Upper lobe of left lung (tissue), 6 donors: ENCODE measurements around the gene LRRFIP1. TPM values are rescaled to one million over a fixed set of nuclear protein-coding genes. Genes with fewer than 3 reads are reported as not detected.

ENCODE experiments used
- ATAC-seq, 2 donors: fragments of 200-7000 bp; cut with Tn5 transposase; one replicate each; pipeline ENCODE4 v1.9.1; 2022; ENCODE audit warnings: mild to moderate bottlenecking in 2 of 2, moderate library complexity in 2 of 2; ENCODE audit not compliant: low FRiP score in 2 of 2
- DNase-seq, 2 donors: peaks; one replicate each; pipeline ENCODE4 v3.0.0-alpha.2; 2019 to 2020
- H3K27ac ChIP-seq, 4 donors: fragments of 200-600 bp; sonication (generic); one replicate each; pipeline ENCODE4 v1.5.1; 2016 to 2019
- H3K27me3 ChIP-seq, 4 donors: fragments of 200-600 bp; sonication (generic); one replicate each; pipeline ENCODE4 v1.5.1; 2017 to 2019
- H3K36me3 ChIP-seq, 4 donors: fragments of 200-600 bp; sonication (generic); one replicate each; pipeline ENCODE4 v1.5.1; 2016 to 2019
- H3K4me1 ChIP-seq, 4 donors: fragments of 200-600 bp; sonication (generic); one replicate each; pipeline ENCODE4 v1.5.1; 2018 to 2019
- H3K4me3 ChIP-seq, 4 donors: fragments of 200-600 bp; sonication (generic); one replicate each; pipeline ENCODE4 v1.5.1; 2017 to 2019; ENCODE audit warnings: mild to moderate bottlenecking in 2 of 4, moderate library complexity in 1 of 4
- H3K9me3 ChIP-seq, 4 donors: fragments of 200-600 bp; sonication (generic); one replicate each; pipeline ENCODE4 v1.5.1; 2018 to 2019
- CTCF ChIP-seq, 6 experiments: fragments of 450-650 bp in 4 of 6; fragments of 200-600 bp in 2 of 6; sonication (generic) in 2 of 6; IDR thresholded peaks; one replicate each; pipeline ENCODE4 v1.5.1; 2016 to 2019; ENCODE audit warnings: antibody characterized with exemption in 6 of 6
- EP300 ChIP-seq, 4 donors: sonication (generic); formaldehyde crosslinking; IDR thresholded peaks; one replicate each; pipeline ENCODE4 v1.5.1; 2017; ENCODE audit warnings: antibody characterized with exemption in 4 of 4, control low read depth in 2 of 4
- POLR2A ChIP-seq, 4 donors: fragments of 450-650 bp; IDR thresholded peaks; one replicate each; pipeline ENCODE4 v1.5.1; 2016 to 2017; ENCODE audit warnings: antibody characterized with exemption in 4 of 4, mild to moderate bottlenecking in 2 of 4
- POLR2AphosphoS5 ChIP-seq, 2 donors: sonication (generic); formaldehyde crosslinking; IDR thresholded peaks; one replicate each; pipeline ENCODE4 v1.5.1; 2017; ENCODE audit warnings: antibody characterized with exemption in 2 of 2
- WGBS, 2 donors: methylation state at CpG; one replicate each; pipeline ENCODE4 v1.1.5; 2017 to 2018; 5-methylcytosine and 5-hydroxymethylcytosine counted together
- total RNA-seq, 6 donors: library from RNA; depleted of rRNA in 4 of 6; stranded (reverse); fragments of >200 nt in 4 of 6; gene quantifications; one replicate each; pipeline versions ENCODE4 v1.1.0 to v1.2.1, GENCODE V29; 2016 to 2021
- donor health status: DM: no; HTN: no; CAD: no; lungs with moderate emphysema.
- donor health status: DM: no; HTN: yes; CAD: no; lungs with severe emphysema.

LRRFIP1 gene
- total RNA-seq, 6 donors from 2014 or later: 185 to 291 (median 242) TPM

GRCh38 chr2:237820421-237820820 is 193.0 kb downstream of the LRRFIP1 start:
- Histone ChIP-seq H3K27me3 (no peaks in the 10 kb centered on the region), H3K36me3 (no peaks in the 10 kb centered on the region), H3K4me1 (no peaks in the 10 kb centered on the region), H3K27ac (no peak overlapping the region), H3K9me3 (no peaks in the 10 kb centered on the region), H3K4me3 (no peak overlapping the region)
- 90 to 95% methylated on average over 2 of the region's 2 CpGs for WGBS, 2 donors
- no peak for DNase-seq
- no peak for TF ChIP-seq CTCF (IDR thresholded peaks at IDR 0.05)
- no peak for TF ChIP-seq EP300 (IDR thresholded peaks at IDR 0.05)
- TF ChIP-seq POLR2A (IDR thresholded peaks at IDR 0.05): no peak
- TF ChIP-seq POLR2AphosphoS5 (IDR thresholded peaks at IDR 0.05): no peak
- no peak for ATAC-seq

- Histone ChIP-seq H3K36me3 (no peaks in the 10 kb centered on the region), H3K9me3 (no peaks in the 10 kb centered on the region), H3K4me1 (no peaks in the 10 kb centered on the region), H3K27me3 (no peaks in the 10 kb centered on the region), H3K27ac (no peak overlapping the region), H3K4me3 (no peak overlapping the region)
- TF ChIP-seq POLR2A (IDR thresholded peaks at IDR 0.05): no peak
- TF ChIP-seq EP300 (IDR thresholded peaks at IDR 0.05): no peak
- no peak for TF ChIP-seq CTCF (IDR thresholded peaks at IDR 0.05)
- no peak for TF ChIP-seq POLR2AphosphoS5 (IDR thresholded peaks at IDR 0.05)
- 98 to 99% methylated on average over 2 of the region's 2 CpGs for WGBS, 2 donors
- no peak for ATAC-seq
- no peak for DNase-seq
These were observed 196.2 kb downstream of the LRRFIP1 start for GRCh38 chr2:237823544-237823943.

GRCh38 chr2:237824085-237824484 is 196.7 kb downstream of the LRRFIP1 start:
- DNase-seq (no peak), ATAC-seq (no peak)
- Histone ChIP-seq H3K27me3 (no peaks in the 10 kb centered on the region), H3K36me3 (no peaks in the 10 kb centered on the region), H3K4me3 (no peak overlapping the region), H3K4me1 (no peaks in the 10 kb centered on the region), H3K27ac (no peak overlapping the region), H3K9me3 (no peaks in the 10 kb centered on the region)
- 87 to 92% methylated on average over 6 of the region's 6 CpGs for WGBS, 2 donors
- TF ChIP-seq POLR2AphosphoS5 (IDR thresholded peaks at IDR 0.05): no peak
- no peak for TF ChIP-seq EP300 (IDR thresholded peaks at IDR 0.05)
- no peak for TF ChIP-seq CTCF (IDR thresholded peaks at IDR 0.05)
- no peak for TF ChIP-seq POLR2A (IDR thresholded peaks at IDR 0.05)

GRCh38 chr2:237827421-237827987 is 200.1 kb downstream of the LRRFIP1 start:
- no peaks in the 10 kb centered on the region for H3K4me1 ChIP-seq
- ATAC-seq (no peak), DNase-seq (no peak)
- no peak overlapping the region for H3K4me3 ChIP-seq
- no peaks in the 10 kb centered on the region for H3K27me3 ChIP-seq
- 77 to 83% methylated on average over 3 of the region's 3 CpGs for WGBS, 2 donors
- no peak overlapping the region for H3K27ac ChIP-seq
- no peaks in the 10 kb centered on the region for H3K36me3 ChIP-seq
- TF ChIP-seq EP300 (IDR thresholded peaks at IDR 0.05): no peak
- TF ChIP-seq POLR2AphosphoS5 (IDR thresholded peaks at IDR 0.05): no peak
- no peak for TF ChIP-seq POLR2A (IDR thresholded peaks at IDR 0.05)
- no peak for TF ChIP-seq CTCF (IDR thresholded peaks at IDR 0.05)
- no peaks in the 10 kb centered on the region for H3K9me3 ChIP-seq

Other genes with a start within 250 kb of the LRRFIP1 start
- 100 to 1,000 TPM in 2 of 6 donors, 10 to 100 TPM in 4; 34.4 to 199 (median 71.9) TPM for gene COL6A3, start 213.4 kb upstream of the LRRFIP1 start, total RNA-seq
- 1,000 to 10,000 TPM in 1 of 6 donors, 100 to 1,000 TPM in 5; 289 to 1,452 (median 502) TPM for gene MLPH, start 140.3 kb upstream of the LRRFIP1 start, total RNA-seq
- gene PRLH, start 61.0 kb upstream of the LRRFIP1 start, total RNA-seq: not detected
- 100 to 1,000 TPM in 2 of 6 donors, 10 to 100 TPM in 4; 44.5 to 262 (median 90.6) TPM for gene RAB17, start 36.9 kb upstream of the LRRFIP1 start, total RNA-seq
- gene RBM44, start 171.2 kb downstream of the LRRFIP1 start, total RNA-seq: 1 to 10 TPM in 5 of 6 donors, under 1 TPM in 1; 0.44 to 2.8 (median 1.5) TPM
- gene RAMP1, start 232.0 kb downstream of the LRRFIP1 start, total RNA-seq: 10 to 100 TPM in 3 of 6 donors, 1 to 10 TPM in 3; 3.4 to 14.4 (median 9.9) TPM